22Rv1 (cell line): ENCODE results near the gene TFRC.

Experiments used
- CTCF ChIP-seq: fragments of 450-650 bp; IDR thresholded peaks from 2 replicates; pipeline ENCODE4 v1.5.1; 2017; ENCODE audit warnings: mild to moderate bottlenecking
- ZFX ChIP-seq: fragments of 450-650 bp; IDR thresholded peaks from 2 replicates; pipeline ENCODE4 v1.6.1; 2017; ENCODE audit warnings: antibody characterized with exemption, borderline replicate concordance

DNA sequence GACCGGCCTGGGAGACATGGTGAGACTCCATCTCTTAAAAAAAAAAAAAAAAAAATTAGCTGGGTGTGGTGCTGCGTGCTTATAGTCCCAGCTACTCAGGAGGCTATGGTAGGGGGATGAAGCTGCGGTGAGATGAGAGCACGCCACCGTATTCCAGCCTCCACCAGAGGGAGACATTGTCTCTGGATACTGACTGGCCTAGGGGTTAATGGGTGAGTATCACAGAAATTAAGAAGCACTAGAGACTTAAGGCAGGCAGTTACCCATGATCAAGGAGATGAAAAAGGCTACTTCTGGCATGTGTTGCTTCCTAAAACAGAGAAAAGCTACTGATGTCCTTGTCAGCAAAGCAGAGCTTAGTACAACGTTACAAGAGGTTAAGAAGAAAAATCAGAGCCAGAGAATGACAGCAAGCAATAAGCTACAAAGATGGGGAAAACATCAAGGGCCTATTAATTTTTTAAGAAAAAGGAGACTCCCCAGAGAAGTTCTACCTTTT lies 8.6 kb downstream of the TFRC start:
- TF ChIP-seq CTCF, result peak; percentile 84
- no peak for TF ChIP-seq ZFX
